Activated CD8-positive, alpha-beta memory T cell treated with anti-CD3 and anti-CD28 coated beads, Interleukin-2, amount 10 ng/mL, durations not matched to agents 7 days and 5 days (primary cell): ENCODE measurements around the gene TMPRSS6. TPM values are rescaled to one million over a fixed set of nuclear protein-coding genes. Genes with fewer than 3 reads are reported as not detected.

Experiments used
- ATAC-seq: fragments of 150-1000 bp; cut with Tn5 transposase; one replicate; pipeline ENCODE4 v1.10.0; 2021; ENCODE audit warnings: moderate library complexity
- CTCF ChIA-PET: fragments of 350-600 bp; sonication (Branson Sonifier 250); formaldehyde crosslinking; loops from one replicate; lab custom pipeline; 2021; ENCODE audit warnings: antibody characterized with exemption; lab: Charles Lee
- DNase-seq: peaks from one replicate; pipeline ENCODE4 v3.0.0-alpha.2; 2020
- H3K27ac Mint-ChIP-seq: one replicate; pipeline ENCODE4 v1.8.0; 2021; ENCODE audit warnings: mild to moderate bottlenecking, mixed read lengths
- H3K27me3 Mint-ChIP-seq: one replicate; pipeline ENCODE4 v1.8.0; 2021; ENCODE audit warnings: mixed read lengths
- H3K36me3 Mint-ChIP-seq: one replicate; pipeline ENCODE4 v1.8.0; 2021; ENCODE audit warnings: mild to moderate bottlenecking, mixed read lengths
- H3K4me1 Mint-ChIP-seq: one replicate; pipeline ENCODE4 v1.8.0; 2021; ENCODE audit warnings: mixed read lengths
- H3K4me3 Mint-ChIP-seq: one replicate; pipeline ENCODE4 v1.8.0; 2021; ENCODE audit warnings: mild to moderate bottlenecking, moderate library complexity, mixed read lengths
- H3K9me3 Mint-ChIP-seq: one replicate; pipeline ENCODE4 v1.8.0; 2022; ENCODE audit warnings: low read depth, mixed read lengths
- total RNA-seq, 2 experiments: library from RNA; stranded (reverse); gene quantifications; one replicate each; pipeline ENCODE4 v1.2.3, GENCODE V29; 2021

TMPRSS6 gene
- total RNA-seq, 2 experiments from 2014 or later, result 1.3 to 3.3 TPM

GRCh38 chr22:37028692-37029674, 80.5 kb downstream of the TMPRSS6 start:
- DNase-seq, result no peak
- Mint-ChIP-seq H3K27me3 (no peaks in the 10 kb centered on the region), H3K9me3 (no peaks in the 10 kb centered on the region), H3K36me3 (peaks cover 4% of the 10 kb centered on the region), H3K4me1 (no peaks in the 10 kb centered on the region), H3K27ac (no peak overlapping the region), H3K4me3 (no peak overlapping the region)
- CTCF ChIA-PET, result interaction anchor here (0.7 to 3.6 kb wide), 4 partner anchors 8 to 173 kb away, joined by 3 to 19 read pairs (median 4); no protein-coding TSS in a partner anchor
- no peak for ATAC-seq

DNA sequence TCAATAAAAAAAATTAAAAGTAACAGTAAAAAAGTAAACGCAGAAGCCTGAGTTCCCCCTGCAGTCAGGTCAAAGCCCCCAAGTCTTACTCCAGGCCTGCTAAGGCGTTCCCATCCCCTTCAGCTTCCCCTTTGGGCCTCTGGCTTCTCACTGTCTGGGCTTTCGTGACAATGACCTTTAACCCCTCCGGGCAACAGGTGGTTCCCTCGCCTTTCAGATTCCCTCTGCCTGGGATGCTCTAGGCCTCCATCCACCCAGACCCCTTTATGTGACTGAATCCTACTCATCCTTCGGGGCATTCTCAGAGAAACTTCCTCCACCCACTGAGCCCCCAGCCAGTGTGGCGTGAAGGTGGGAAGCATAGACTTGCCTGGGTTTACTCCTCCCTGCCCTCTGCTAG, 82.0 kb downstream of the TMPRSS6 start:
- CTCF ChIA-PET, result interaction anchor here (1.2 to 1.4 kb wide), 2 partner anchors 16 to 18 kb away, joined by 3 to 4 read pairs; no protein-coding TSS in a partner anchor
- Mint-ChIP-seq H3K4me3 (no peak overlapping the region), H3K4me1 (no peaks in the 10 kb centered on the region), H3K36me3 (peaks cover 4% of the 10 kb centered on the region), H3K27me3 (no peaks in the 10 kb centered on the region), H3K27ac (no peak overlapping the region), H3K9me3 (no peaks in the 10 kb centered on the region)
- ATAC-seq (no peak), DNase-seq (no peak)

- ATAC-seq (no peak), DNase-seq (no peak)
- Mint-ChIP-seq H3K36me3 (peaks cover 4% of the 10 kb centered on the region), H3K9me3 (no peaks in the 10 kb centered on the region), H3K27me3 (no peaks in the 10 kb centered on the region), H3K27ac (no peak overlapping the region), H3K4me1 (peaks cover 5% of the 10 kb centered on the region), H3K4me3 (no peak overlapping the region)
- CTCF ChIA-PET, result interaction anchor here (0.9 to 1.7 kb wide), 3 partner anchors 49 to 171 kb away, joined by 3 to 4 read pairs (median 3); no protein-coding TSS in a partner anchor
These were observed 83.2 kb downstream of the TMPRSS6 start for GRCh38 chr22:37026325-37026724.

DNA sequence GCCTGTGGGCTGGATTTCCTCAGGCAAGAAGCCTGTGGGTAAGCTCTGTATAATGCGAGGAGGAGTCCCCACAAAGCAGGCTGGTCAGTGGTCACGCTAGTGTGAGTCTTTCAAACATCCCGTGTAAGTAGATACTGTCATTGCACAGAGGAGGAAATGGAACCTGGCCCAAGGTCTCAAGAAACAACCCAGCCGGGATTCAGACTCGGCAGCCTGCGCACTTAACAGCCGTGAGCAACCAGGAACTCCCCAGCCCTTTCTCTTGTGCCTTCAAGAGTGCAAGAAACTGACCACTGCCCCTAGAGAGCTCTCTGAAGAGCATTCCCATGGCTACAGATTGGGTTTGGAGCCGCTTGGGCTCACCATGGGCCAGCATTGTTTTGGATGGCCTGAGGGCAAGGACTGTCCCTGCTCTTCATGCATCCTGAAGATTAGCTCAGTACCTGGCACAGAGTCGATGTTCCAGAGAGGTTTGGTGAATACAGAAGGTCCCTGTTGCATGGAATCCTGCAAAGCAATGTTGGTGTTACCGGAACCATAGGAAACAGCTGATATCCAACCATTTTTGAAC, 83.9 kb downstream of the TMPRSS6 start:
- DNase-seq (no peak), ATAC-seq (no peak)
- Mint-ChIP-seq H3K4me3 (no peak overlapping the region), H3K36me3 (peaks cover 4% of the 10 kb centered on the region), H3K27ac (no peak overlapping the region), H3K4me1 (peaks cover 10% of the 10 kb centered on the region), H3K27me3 (no peaks in the 10 kb centered on the region), H3K9me3 (no peaks in the 10 kb centered on the region)
- CTCF ChIA-PET, result interaction anchor here (1.1 to 1.7 kb wide), 2 partner anchors 169 to 172 kb away, joined by 3 to 4 read pairs; no protein-coding TSS in a partner anchor

GRCh38 chr22:37024339-37025157, 85.0 kb downstream of the TMPRSS6 start:
- Mint-ChIP-seq H3K4me1 (peaks cover 18% of the 10 kb centered on the region), H3K9me3 (no peaks in the 10 kb centered on the region), H3K4me3 (no peak overlapping the region), H3K27ac (no peak overlapping the region), H3K36me3 (peaks cover 4% of the 10 kb centered on the region), H3K27me3 (no peaks in the 10 kb centered on the region)
- CTCF ChIA-PET, result interaction anchor here (1.7 to 7.7 kb wide), 2 partner anchors 21 to 168 kb away, joined by 4 to 48 read pairs; no protein-coding TSS in a partner anchor
- ATAC-seq, result no peak
- DNase-seq, result no peak

- ATAC-seq (no peak), DNase-seq (no peak)
- no peak overlapping the region for H3K4me3 Mint-ChIP-seq
- no peak overlapping the region for H3K27ac Mint-ChIP-seq
- no peaks in the 10 kb centered on the region for H3K9me3 Mint-ChIP-seq
- H3K4me1 Mint-ChIP-seq, result peaks cover 18% of the 10 kb centered on the region
- H3K27me3 Mint-ChIP-seq, result no peaks in the 10 kb centered on the region
- peaks cover 4% of the 10 kb centered on the region for H3K36me3 Mint-ChIP-seq
- CTCF ChIA-PET, result interaction anchor here (7.7 kb wide), 1 partner anchor 21 kb away, joined by 48 read pairs; no protein-coding TSS in a partner anchor
These were observed 85.7 kb downstream of the TMPRSS6 start for GRCh38 chr22:37023743-37024338.

DNA sequence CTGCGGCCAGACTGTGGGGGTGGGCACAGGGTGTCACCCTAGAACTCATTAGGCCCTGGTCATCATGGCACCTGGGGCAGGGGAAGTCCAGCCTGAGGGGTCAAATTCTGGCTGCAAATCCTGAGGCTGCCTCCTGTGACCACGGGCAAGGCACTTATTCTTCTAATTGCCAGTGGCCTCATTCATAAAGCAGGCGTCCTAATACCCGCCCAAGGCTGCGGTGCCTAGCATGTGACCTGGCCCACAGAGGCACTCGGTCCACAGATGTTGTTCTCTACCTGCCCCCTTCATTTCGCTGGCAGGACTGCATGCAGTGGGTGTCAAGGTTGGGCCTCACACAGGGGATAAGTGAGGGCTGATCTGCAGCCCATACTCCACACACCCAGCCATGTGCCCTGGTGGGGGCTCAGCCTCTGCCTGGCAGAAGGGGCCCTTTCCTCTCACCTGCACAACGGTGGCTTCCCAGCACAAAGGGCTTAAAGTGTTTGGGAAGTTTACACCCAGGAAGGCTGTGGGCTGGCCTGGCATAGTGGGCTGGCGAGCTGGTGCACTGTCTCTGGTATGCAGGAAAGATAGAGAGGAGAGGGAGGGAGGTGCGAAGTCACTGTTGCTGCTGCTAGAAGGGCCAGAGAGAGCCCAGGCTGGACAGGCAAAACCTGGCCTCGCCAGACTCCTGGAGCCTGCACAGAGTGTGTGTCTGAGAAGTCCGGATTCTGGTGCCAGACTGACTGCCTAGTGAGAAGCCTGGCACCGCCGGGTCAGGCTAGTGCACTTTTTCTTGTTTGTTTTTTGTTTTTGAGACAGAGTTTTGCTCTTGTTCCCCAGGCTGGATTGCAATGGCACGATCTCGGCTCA, 86.8 kb downstream of the TMPRSS6 start:
- no peak for DNase-seq
- no peak overlapping the region for H3K4me3 Mint-ChIP-seq
- H3K9me3 Mint-ChIP-seq, result no peaks in the 10 kb centered on the region

GRCh38 chr22:37021710-37022482, 87.6 kb downstream of the TMPRSS6 start:
- Mint-ChIP-seq H3K9me3 (no peaks in the 10 kb centered on the region), H3K36me3 (peaks cover 4% of the 10 kb centered on the region), H3K4me1 (peaks cover 22% of the 10 kb centered on the region), H3K27ac (peak overlapping the region; percentile 63), H3K27me3 (no peaks in the 10 kb centered on the region), H3K4me3 (peak overlapping the region; percentile 20)
- ATAC-seq, result peak; percentile 29
- CTCF ChIA-PET, result interaction anchor here (0.6 to 7.7 kb wide), 14 partner anchors 9 to 330 kb away, joined by 3 to 48 read pairs (median 3); a partner anchor contains a TSS
- DNase-seq, result peak; percentile 72

More for the DNA sequence above, 86.8 kb downstream of the TMPRSS6 start:
- peaks cover 4% of the 10 kb centered on the region for H3K36me3 Mint-ChIP-seq
- H3K27ac Mint-ChIP-seq, result no peak overlapping the region
- H3K27me3 Mint-ChIP-seq, result no peaks in the 10 kb centered on the region
- CTCF ChIA-PET, result interaction anchor here (0.9 to 7.7 kb wide), 10 partner anchors 8 to 329 kb away, joined by 3 to 48 read pairs (median 4); a partner anchor contains a TSS
- no peak for ATAC-seq
- H3K4me1 Mint-ChIP-seq, result peaks cover 20% of the 10 kb centered on the region

DNA sequence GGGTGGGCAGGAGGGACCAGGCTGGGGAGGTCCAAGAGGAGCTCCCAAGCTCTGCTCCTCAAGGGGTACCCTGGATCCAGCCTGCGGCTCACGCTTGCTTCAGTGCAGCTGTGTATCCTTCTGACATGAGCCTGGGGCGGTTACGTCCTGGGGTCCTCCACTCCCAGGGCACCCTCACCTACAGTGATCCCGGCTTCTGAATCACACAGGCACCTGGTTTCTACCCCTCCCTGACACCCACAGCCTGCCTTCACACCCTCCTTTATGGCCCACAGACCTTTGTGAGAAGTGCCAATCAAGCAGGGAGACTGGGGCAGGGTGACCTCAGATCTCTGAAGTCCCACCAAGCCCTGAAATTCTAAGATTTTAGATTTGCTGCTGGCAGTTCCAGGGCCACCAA, 88.5 kb downstream of the TMPRSS6 start:
- no peak overlapping the region for H3K27ac Mint-ChIP-seq
- peaks cover 4% of the 10 kb centered on the region for H3K36me3 Mint-ChIP-seq
- ATAC-seq, result no peak
- H3K4me1 Mint-ChIP-seq, result peaks cover 22% of the 10 kb centered on the region
- no peak overlapping the region for H3K4me3 Mint-ChIP-seq
- CTCF ChIA-PET, result interaction anchor here (0.6 to 7.7 kb wide), 13 partner anchors 10 to 238 kb away, joined by 3 to 48 read pairs (median 5); a partner anchor contains a TSS
- H3K27me3 Mint-ChIP-seq, result no peaks in the 10 kb centered on the region
- no peaks in the 10 kb centered on the region for H3K9me3 Mint-ChIP-seq
- no peak for DNase-seq

GRCh38 chr22:37020192-37020479, 89.4 kb downstream of the TMPRSS6 start:
- peak overlapping the region; percentile 90 for H3K4me3 Mint-ChIP-seq
- DNase-seq (no peak), ATAC-seq (peak; percentile 7)
- CTCF ChIA-PET, result interaction anchor here (0.6 to 7.7 kb wide), 14 partner anchors 11 to 473 kb away, joined by 3 to 48 read pairs (median 4); no protein-coding TSS in a partner anchor
- H3K27ac Mint-ChIP-seq, result peak overlapping the region; percentile 89
- H3K36me3 Mint-ChIP-seq, result peaks cover 4% of the 10 kb centered on the region
- no peaks in the 10 kb centered on the region for H3K9me3 Mint-ChIP-seq
- peaks cover 22% of the 10 kb centered on the region for H3K4me1 Mint-ChIP-seq
- no peaks in the 10 kb centered on the region for H3K27me3 Mint-ChIP-seq
